K562 (cell line): ENCODE data around the gene LITAF. TPM values are rescaled to one million over a fixed set of nuclear protein-coding genes. Genes with fewer than 3 reads are reported as not detected.

ENCODE experiments used
- ATAC-seq: fragments of 200-7000 bp; cut with Tn5 transposase; 3 replicates; pipeline ENCODE4 v1.9.1; 2020; ENCODE audit warnings: moderate library complexity
- BruUV-seq: library from RNA; stranded (reverse); fragments of 400-500 nt; replicated peaks from 2 replicates; lab custom pipeline; 2021; lab: Mats Ljungman, UMichigan
- CTCF ChIA-PET: fragments of 300-600 bp; formaldehyde crosslinking; extraction: SDS; loops from one replicate; lab custom pipeline; 2021; ENCODE audit warnings: low intra/inter-chr PET ratio; lab: Yijun Ruan, JAX
- POLR2A ChIA-PET: fragments of 300-600, 350-650 bp; sonication (Branson Sonifier 250); formaldehyde crosslinking; extraction: SDS; loops from one replicate; lab custom pipeline; 2021; ENCODE audit warnings: antibody characterized with exemption, inconsistent platforms; lab: Yijun Ruan, JAX
- DNase-seq, 4 experiments: peaks; one replicate each; pipeline versions ENCODE4 v3.0.0 to v3.0.0-alpha.2; 2011 to 2018; ENCODE audit warnings: low spot score in 3 of 4, mixed read lengths in 3 of 4; ENCODE audit errors: extremely low read depth in 1 of 4
- FAIRE-seq: peaks from 2 replicates; lab custom pipeline; 2011; peaks lifted over from hg19 to GRCh38; lab: Jason Lieb, UNC
- H2AFZ ChIP-seq: 2 replicates; pipeline ENCODE4 v1.6.0; 2011; ENCODE audit warnings: low read depth, low read length, control low read depth, inconsistent platforms
- H3K27ac ChIP-seq: fragments of 200-600 bp; 3 replicates; pipeline ENCODE4 v1.8.0; 2011; ENCODE audit warnings: low read depth, mild to moderate bottlenecking, control low read depth, inconsistent platforms, low read length, moderate library complexity, mixed read lengths; ENCODE audit errors: extremely low read depth
- H3K27me3 ChIP-seq, 2 experiments: fragments of 300-600 bp in 1 of 2; 2 replicates in 1 of 2; 3 replicates in 1 of 2; pipeline versions ENCODE4 v1.6.0 to v1.8.0; 2011; ENCODE audit warnings: inconsistent platforms in 2 of 2, low read length in 2 of 2, mild to moderate bottlenecking in 1 of 2, mixed read lengths in 1 of 2, moderate library complexity in 1 of 2; ENCODE audit not compliant: control insufficient read depth in 2 of 2, insufficient read depth in 2 of 2
- H3K36me3 ChIP-seq: fragments of 300-600 bp; 3 replicates; pipeline ENCODE4 v1.8.0; 2011; ENCODE audit warnings: mild to moderate bottlenecking, low read length, inconsistent platforms; ENCODE audit not compliant: control insufficient read depth, insufficient read depth
- H3K4me1 ChIP-seq, 2 experiments: fragments of 200-600 bp in 1 of 2; replicated peaks in 1 of 2; 2 replicates in 1 of 2; 3 replicates in 1 of 2; pipeline versions ENCODE4 v1.5.1 to v1.8.0; 2011; ENCODE audit warnings: inconsistent platforms in 2 of 2, low read length in 2 of 2, mild to moderate bottlenecking in 1 of 2, mixed read lengths in 1 of 2, moderate library complexity in 1 of 2; ENCODE audit not compliant: control insufficient read depth in 2 of 2, insufficient read depth in 2 of 2
- H3K4me2 ChIP-seq: 2 replicates; pipeline ENCODE4 v1.6.1; 2011; ENCODE audit warnings: low read length, control low read depth, inconsistent platforms, mixed read lengths; ENCODE audit not compliant: insufficient read depth
- H3K4me3 ChIP-seq: fragments of 200-600 bp; sonication (generic), shearing (Covaris generic); 2 replicates; pipeline ENCODE4 v1.5.1; 2016; ENCODE audit warnings: control low read depth, inconsistent platforms
- H3K79me2 ChIP-seq: fragments of 200-600 bp; 3 replicates; pipeline ENCODE4 v1.8.0; 2011; ENCODE audit warnings: low read length, inconsistent platforms; ENCODE audit not compliant: control insufficient read depth, insufficient read depth
- H3K9ac ChIP-seq, 2 experiments: 2 replicates each; pipeline versions ENCODE4 v1.6.0 to v1.6.1; 2011; ENCODE audit warnings: low read depth in 2 of 2, low read length in 2 of 2, control low read depth in 1 of 2, inconsistent platforms in 1 of 2, mild to moderate bottlenecking in 1 of 2, mixed read lengths in 1 of 2; ENCODE audit not compliant: insufficient read depth in 1 of 2
- H3K9me1 ChIP-seq: one replicate; pipeline ENCODE4 v1.6.0; 2011; ENCODE audit warnings: inconsistent platforms, mild to moderate bottlenecking, low read length, moderate library complexity; ENCODE audit not compliant: control insufficient read depth, insufficient read depth
- H3K9me3 ChIP-seq: replicated peaks from 2 replicates; pipeline ENCODE4 v1.5.1; 2011; ENCODE audit warnings: low read depth, low read length, inconsistent platforms; ENCODE audit not compliant: control insufficient read depth, insufficient read depth
- H4K20me1 ChIP-seq: replicated peaks from 2 replicates; pipeline ENCODE4 v1.6.1; 2011; ENCODE audit warnings: low read length, inconsistent platforms, mixed read lengths; ENCODE audit not compliant: control insufficient read depth, insufficient read depth
- ATF6 ChIP-seq: sonication (generic); formaldehyde crosslinking; IDR thresholded peaks from 2 replicates; pipeline ENCODE4 v1.4.0; 2020; ENCODE audit warnings: mild to moderate bottlenecking, missing genetic modification reagents
- KLF6 ChIP-seq: fragments of 250-450 bp; sonication (Bioruptor Pico); IDR thresholded peaks from 2 replicates; pipeline ENCODE4 v1.4.0; 2020; ENCODE audit warnings: mild to moderate bottlenecking, moderate library complexity, borderline replicate concordance
- LARP7 ChIP-seq: fragments of 450-650 bp; IDR thresholded peaks from 2 replicates; pipeline ENCODE4 v1.6.1; 2016
- LEF1 ChIP-seq: fragments of 450-650 bp; IDR thresholded peaks from 2 replicates; pipeline ENCODE4 v1.6.1; 2016; ENCODE audit warnings: mild to moderate bottlenecking
- MYBL2 ChIP-seq, 2 experiments: fragments of 450-650 bp in 1 of 2; sonication (generic) in 1 of 2; formaldehyde crosslinking in 1 of 2; IDR thresholded peaks; 2 replicates each; pipeline versions ENCODE4 v1.6.1 to v1.8.1; 2017 to 2022; ENCODE audit warnings: borderline replicate concordance in 1 of 2, inconsistent platforms in 1 of 2, low read depth in 1 of 2, mild to moderate bottlenecking in 1 of 2, missing genetic modification reagents in 1 of 2, moderate library complexity in 1 of 2
- POLR2AphosphoS5 ChIP-seq: IDR thresholded peaks from 2 replicates; pipeline ENCODE4 v1.6.1; 2011; ENCODE audit warnings: mild to moderate bottlenecking, low read depth, low read length, moderate library complexity; ENCODE audit not compliant: control insufficient read depth, insufficient read depth
- SMARCA5 ChIP-seq: fragments of 450-650 bp; IDR thresholded peaks from 2 replicates; pipeline ENCODE4 v1.6.1; 2016
- THRB ChIP-seq: fragments of 450-650 bp; formaldehyde crosslinking; conservative IDR thresholded peaks from 2 replicates; pipeline ENCODE4 v1.4.0; 2022; ENCODE audit warnings: mild to moderate bottlenecking, missing genetic modification characterization
- ZFX ChIP-seq: sonication (generic); formaldehyde crosslinking; IDR thresholded peaks from 2 replicates; pipeline ENCODE4 v1.8.0; 2022; ENCODE audit warnings: mild to moderate bottlenecking, missing genetic modification reagents, moderate library complexity
- ZKSCAN8 ChIP-seq: fragments of 200-800 bp; sonication (Bioruptor generic); IDR thresholded peaks from 2 replicates; pipeline ENCODE4 v1.6.1; 2016; ENCODE audit warnings: missing genetic modification characterization, missing compliant biosample characterization
- ZNF134 ChIP-seq: fragments of 250-450 bp; sonication (Bioruptor Pico); conservative IDR thresholded peaks from 2 replicates; pipeline ENCODE4 v1.4.0; 2020
- ZNF507 ChIP-seq: conservative IDR thresholded peaks from 2 replicates; pipeline ENCODE4 v1.6.1; 2017; ENCODE audit warnings: missing genetic modification characterization, missing compliant biosample characterization
- ZNF511 ChIP-seq: sonication (generic); formaldehyde crosslinking; IDR thresholded peaks from 2 replicates; pipeline ENCODE4 v1.8.0; 2022; ENCODE audit warnings: mild to moderate bottlenecking, missing genetic modification reagents
- WGBS: fragments of 100-300 bp; shearing (Covaris generic); methylation state at CpG from one replicate; pipeline ENCODE4 v1.1.6; 2016; ENCODE audit warnings: low coverage, mixed read lengths; ENCODE audit not compliant: insufficient coverage; ENCODE audit errors: missing lambda C conversion rate; 5-methylcytosine and 5-hydroxymethylcytosine counted together
- in situ Hi-C: fragments of 300-500 bp; cut with MboI; formaldehyde crosslinking; loops from 4 replicates; pipeline ENCODE4 v1.15.0; 2018; ENCODE audit warnings: inconsistent platforms, mixed read lengths
- intact Hi-C: fragments of 100-400 bp; cut with micrococcal nuclease; formaldehyde crosslinking; loops from 2 replicates; pipeline ENCODE4 v1.14.2; 2022
- polyA plus RNA-seq, 8 experiments: library from polyadenylated mRNA; depleted of rRNA in 4 of 8; stranded (reverse) in 5 of 8; unstranded in 3 of 8; fragments of >200 nt; fragmentation: Nextera tagmentation in 2 of 8; fragmentation: Illumina TruSeq in 1 of 8; extraction: Ambion mirVana in 2 of 8; extraction: Trizol in 1 of 8; gene quantifications; 2 replicates each; pipeline versions ENCODE4 v1.2.1 to v1.2.3, GENCODE V29; 2011 to 2014; ENCODE audit warnings: inconsistent platforms in 1 of 8, missing spikeins in 1 of 8
- total RNA-seq, 7 experiments: library from RNA; depleted of rRNA in 6 of 7; stranded (reverse); fragments of >200 nt in 6 of 7; fragmentation: Illumina TruSeq in 2 of 7; extraction: Trizol in 2 of 7; gene quantifications; 2 replicates each; pipeline versions ENCODE4 v1.2.1 to v1.2.3, GENCODE V29; 2011 to 2021; ENCODE audit warnings: low replicate concordance in 1 of 7
- TF ChIP-seq, protein P1 (sequence below): fragments of 450-650 bp; formaldehyde crosslinking; IDR thresholded peaks from 2 replicates; pipeline ENCODE4 v1.4.0; 2020; ENCODE audit warnings: mild to moderate bottlenecking, moderate library complexity
- TF ChIP-seq, protein P2 (sequence below): IDR thresholded peaks from 3 replicates; pipeline ENCODE4 v1.6.1; 2011; ENCODE audit warnings: borderline replicate concordance, mild to moderate bottlenecking; ENCODE audit not compliant: insufficient read length, insufficient read depth

The LITAF gene
- total and polyA plus RNA-seq, 9 of the 15 experiments (the other 6 are each of a cell fraction or from before 2014, with no cell fraction given): 4.1 to 17.8 (median 11.9) TPM

- intact Hi-C loops: loop anchor here (10.0 kb wide), 1 partner anchor 122 kb away; no protein-coding TSS in a partner anchor
- in situ Hi-C loops: loop anchor here (25.0 kb wide), 1 partner anchor 565 kb away; no protein-coding TSS in a partner anchor
- no peaks in the 10 kb centered on the region for H3K4me1 ChIP-seq
- no peaks in the 10 kb centered on the region for H3K9me3 ChIP-seq
- 0 out of 2 replicates have a peak, but pooled peaks cover 3% of the 10 kb centered on the region for H4K20me1 ChIP-seq
- peaks cover 16 to 50% of the 10 kb centered on the region in 2 experiments for H3K27me3 ChIP-seq
- CTCF ChIA-PET: no interaction called here
- H3K4me2 ChIP-seq: no peak overlapping the region
- ATAC-seq: no peak
- 1% methylated on average over 18 of the region's 18 CpGs for WGBS
- H3K9ac ChIP-seq: no peak overlapping the region
- no peaks in the 10 kb centered on the region for H3K36me3 ChIP-seq
- no peak for DNase-seq
- H3K27ac ChIP-seq: no peak overlapping the region
- H3K9me1 ChIP-seq: no peaks in the 10 kb centered on the region
- POLR2A ChIA-PET: interaction anchor here (0.6 to 0.7 kb wide), 2 partner anchors 79 to 462 kb away, joined by 3 read pairs; no protein-coding TSS in a partner anchor
- BruUV-seq: no TSS peak
- H3K79me2 ChIP-seq: no peaks in the 10 kb centered on the region
- H3K4me3 ChIP-seq: no peak overlapping the region
- H2AFZ ChIP-seq: no peak overlapping the region
- FAIRE-seq: no peak
- TF ChIP-seq, protein P1, sequence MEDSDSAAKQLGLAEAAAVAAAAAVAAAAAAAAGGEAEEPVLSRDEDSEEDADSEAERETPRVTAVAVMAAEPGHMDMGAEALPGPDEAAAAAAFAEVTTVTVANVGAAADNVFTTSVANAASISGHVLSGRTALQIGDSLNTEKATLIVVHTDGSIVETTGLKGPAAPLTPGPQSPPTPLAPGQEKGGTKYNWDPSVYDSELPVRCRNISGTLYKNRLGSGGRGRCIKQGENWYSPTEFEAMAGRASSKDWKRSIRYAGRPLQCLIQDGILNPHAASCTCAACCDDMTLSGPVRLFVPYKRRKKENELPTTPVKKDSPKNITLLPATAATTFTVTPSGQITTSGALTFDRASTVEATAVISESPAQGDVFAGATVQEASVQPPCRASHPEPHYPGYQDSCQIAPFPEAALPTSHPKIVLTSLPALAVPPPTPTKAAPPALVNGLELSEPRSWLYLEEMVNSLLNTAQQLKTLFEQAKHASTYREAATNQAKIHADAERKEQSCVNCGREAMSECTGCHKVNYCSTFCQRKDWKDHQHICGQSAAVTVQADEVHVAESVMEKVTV (CRISPR knock-in tag): no peak
- TF ChIP-seq MYBL2 (IDR thresholded peaks at IDR 0.05; ENCODE audit: low read depth): no peak
- TF ChIP-seq MYBL2 (CRISPR knock-in tag; IDR thresholded peaks at IDR 0.05; ENCODE audit: borderline replicate concordance): no peak
- TF ChIP-seq ZNF134 (CRISPR knock-in tag): no peak
- TF ChIP-seq SMARCA5: no peak
- TF ChIP-seq ZKSCAN8 (CRISPR knock-in tag): no peak
- no peak for TF ChIP-seq THRB (CRISPR knock-in tag)
- no peak for TF ChIP-seq KLF6 (CRISPR knock-in tag)
- TF ChIP-seq ATF6 (CRISPR knock-in tag): no peak
- TF ChIP-seq, protein P2, sequence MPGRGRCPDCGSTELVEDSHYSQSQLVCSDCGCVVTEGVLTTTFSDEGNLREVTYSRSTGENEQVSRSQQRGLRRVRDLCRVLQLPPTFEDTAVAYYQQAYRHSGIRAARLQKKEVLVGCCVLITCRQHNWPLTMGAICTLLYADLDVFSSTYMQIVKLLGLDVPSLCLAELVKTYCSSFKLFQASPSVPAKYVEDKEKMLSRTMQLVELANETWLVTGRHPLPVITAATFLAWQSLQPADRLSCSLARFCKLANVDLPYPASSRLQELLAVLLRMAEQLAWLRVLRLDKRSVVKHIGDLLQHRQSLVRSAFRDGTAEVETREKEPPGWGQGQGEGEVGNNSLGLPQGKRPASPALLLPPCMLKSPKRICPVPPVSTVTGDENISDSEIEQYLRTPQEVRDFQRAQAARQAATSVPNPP: no peak
- no peak for TF ChIP-seq ZNF511
- TF ChIP-seq ZNF507 (tag): no peak
- no peak for TF ChIP-seq LARP7
- TF ChIP-seq LEF1: no peak
- no peak for TF ChIP-seq ZFX
- no peak for TF ChIP-seq POLR2AphosphoS5
These were observed 59.9 kb downstream of the LITAF start for GRCh38 chr16:11526655-11527350.
